Mesothelial cell of epicardium (in vitro differentiated cells): ENCODE measurements around the gene RIPOR2. TPM values are rescaled to one million over a fixed set of nuclear protein-coding genes. Genes with fewer than 3 reads are reported as not detected.
"Not testable (repeated sequence)": the region's sequence is repeated elsewhere in the genome, so short reads cannot be mapped to it uniquely, and the experiment has no call there.

Experiments
- DNase-seq, 2 experiments: peaks; one replicate each; pipeline ENCODE4 v3.0.0; 2021; ENCODE audit warnings: low spot score in 2 of 2; ENCODE audit not compliant: unreplicated experiment in 2 of 2
- H3K27ac Mint-ChIP-seq: 2 replicates; pipeline ENCODE4 v1.8.0; 2021; ENCODE audit warnings: mixed read lengths
- H3K27me3 Mint-ChIP-seq: 2 replicates; pipeline ENCODE4 v1.8.0; 2021; ENCODE audit warnings: low read depth, mixed read lengths
- H3K36me3 Mint-ChIP-seq: 2 replicates; pipeline ENCODE4 v1.8.0; 2021; ENCODE audit warnings: mixed read lengths
- H3K4me1 Mint-ChIP-seq: 2 replicates; pipeline ENCODE4 v1.8.0; 2021; ENCODE audit warnings: mixed read lengths
- H3K4me3 Mint-ChIP-seq: 2 replicates; pipeline ENCODE4 v1.8.0; 2021; ENCODE audit warnings: mild to moderate bottlenecking, moderate library complexity, mixed read lengths
- H3K9me3 Mint-ChIP-seq: 2 replicates; pipeline ENCODE4 v1.8.0; 2021; ENCODE audit warnings: mixed read lengths
- total RNA-seq: library from RNA; stranded (reverse); gene quantifications from 3 replicates; pipeline ENCODE4 v1.2.1, GENCODE V29; 2021
- TF ChIP-seq, protein P1 (sequence below): fragments of 200-600 bp; sonication (generic); IDR thresholded peaks from one replicate; pipeline ENCODE4 v1.5.0; 2021; ENCODE audit warnings: antibody characterized with exemption; ENCODE audit not compliant: unreplicated experiment

The RIPOR2 gene
- total RNA-seq, 1 donor from 2014 or later, result 1.7 TPM

DNA sequence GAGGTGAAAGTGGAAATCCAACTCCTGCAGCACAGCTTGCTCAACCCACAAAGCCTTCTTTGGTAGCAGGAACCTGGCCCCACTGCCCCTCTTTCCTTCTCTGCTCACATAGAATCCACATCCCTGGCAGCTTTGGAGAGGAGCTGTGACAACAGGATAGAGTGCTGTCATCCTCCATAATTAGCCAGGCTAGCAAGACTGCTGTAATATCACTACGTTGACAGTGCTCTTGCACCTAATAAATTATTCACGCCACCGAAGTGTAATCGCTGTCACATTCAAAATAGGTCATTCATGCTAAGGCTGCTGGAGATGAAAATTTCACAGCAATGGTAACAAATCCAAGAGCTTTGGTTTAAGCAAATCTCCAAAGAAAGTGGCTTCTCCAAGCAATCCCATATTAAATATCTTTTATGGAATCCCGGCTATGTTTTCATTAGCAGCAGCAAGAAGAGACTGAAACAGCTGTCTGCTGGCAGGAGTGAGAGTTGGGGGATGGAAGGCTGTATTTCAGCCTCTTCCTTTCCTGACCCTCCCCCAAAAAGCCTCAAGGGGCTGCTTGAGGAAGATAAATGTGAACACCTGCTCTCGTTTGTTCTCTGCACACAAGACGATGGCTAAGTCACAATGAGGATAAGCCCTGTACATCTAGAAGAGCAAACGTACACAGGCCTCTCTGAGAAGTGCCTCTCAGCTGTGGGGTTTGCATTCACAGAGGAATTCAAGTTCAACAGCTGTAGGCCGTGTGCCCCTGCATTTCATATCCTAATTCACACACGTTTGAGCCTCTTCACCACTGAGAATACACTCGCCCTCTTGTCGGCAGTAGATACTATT, 16.5 kb downstream of the RIPOR2 start:
- peak overlapping the region; percentile 15 for H3K27ac Mint-ChIP-seq
- DNase-seq, result no peak
- TF ChIP-seq, protein P1, sequence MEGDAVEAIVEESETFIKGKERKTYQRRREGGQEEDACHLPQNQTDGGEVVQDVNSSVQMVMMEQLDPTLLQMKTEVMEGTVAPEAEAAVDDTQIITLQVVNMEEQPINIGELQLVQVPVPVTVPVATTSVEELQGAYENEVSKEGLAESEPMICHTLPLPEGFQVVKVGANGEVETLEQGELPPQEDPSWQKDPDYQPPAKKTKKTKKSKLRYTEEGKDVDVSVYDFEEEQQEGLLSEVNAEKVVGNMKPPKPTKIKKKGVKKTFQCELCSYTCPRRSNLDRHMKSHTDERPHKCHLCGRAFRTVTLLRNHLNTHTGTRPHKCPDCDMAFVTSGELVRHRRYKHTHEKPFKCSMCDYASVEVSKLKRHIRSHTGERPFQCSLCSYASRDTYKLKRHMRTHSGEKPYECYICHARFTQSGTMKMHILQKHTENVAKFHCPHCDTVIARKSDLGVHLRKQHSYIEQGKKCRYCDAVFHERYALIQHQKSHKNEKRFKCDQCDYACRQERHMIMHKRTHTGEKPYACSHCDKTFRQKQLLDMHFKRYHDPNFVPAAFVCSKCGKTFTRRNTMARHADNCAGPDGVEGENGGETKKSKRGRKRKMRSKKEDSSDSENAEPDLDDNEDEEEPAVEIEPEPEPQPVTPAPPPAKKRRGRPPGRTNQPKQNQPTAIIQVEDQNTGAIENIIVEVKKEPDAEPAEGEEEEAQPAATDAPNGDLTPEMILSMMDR, result no peak
- H3K36me3 Mint-ChIP-seq, result no peaks in the 10 kb centered on the region
- H3K9me3 Mint-ChIP-seq, result no peaks in the 10 kb centered on the region
- H3K4me1 Mint-ChIP-seq, result peaks cover 27% of the 10 kb centered on the region
- peaks cover 3% of the 10 kb centered on the region for H3K27me3 Mint-ChIP-seq
- no peak overlapping the region for H3K4me3 Mint-ChIP-seq

DNA sequence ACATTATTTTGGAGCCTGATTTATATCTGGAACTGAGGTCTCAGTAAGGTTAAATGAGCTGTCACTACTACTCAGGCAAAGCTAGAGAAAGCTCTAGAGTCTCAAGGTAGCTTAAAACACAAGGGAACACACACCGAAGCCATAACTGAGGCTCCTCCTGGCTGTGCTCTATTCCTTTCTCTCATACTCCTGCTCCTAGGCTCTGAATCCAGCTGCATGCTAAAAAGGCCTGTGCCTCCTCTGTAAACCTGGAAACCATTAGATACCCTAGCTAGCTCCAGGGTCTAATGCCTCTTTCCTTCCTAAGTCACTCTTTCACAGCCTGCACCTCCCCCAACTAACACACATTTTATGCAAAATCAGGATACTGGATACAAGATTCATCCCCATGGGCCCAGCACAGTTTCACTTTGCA, 17.1 kb downstream of the RIPOR2 start:
- H3K27ac Mint-ChIP-seq, result peak overlapping the region; percentile 12
- DNase-seq, result no peak
- H3K36me3 Mint-ChIP-seq, result no peaks in the 10 kb centered on the region
- TF ChIP-seq, protein P1, result no peak
- no peaks in the 10 kb centered on the region for H3K9me3 Mint-ChIP-seq
- H3K4me1 Mint-ChIP-seq, result peaks cover 22% of the 10 kb centered on the region
- H3K27me3 Mint-ChIP-seq, result peaks cover 3% of the 10 kb centered on the region
- no peak overlapping the region for H3K4me3 Mint-ChIP-seq

DNA sequence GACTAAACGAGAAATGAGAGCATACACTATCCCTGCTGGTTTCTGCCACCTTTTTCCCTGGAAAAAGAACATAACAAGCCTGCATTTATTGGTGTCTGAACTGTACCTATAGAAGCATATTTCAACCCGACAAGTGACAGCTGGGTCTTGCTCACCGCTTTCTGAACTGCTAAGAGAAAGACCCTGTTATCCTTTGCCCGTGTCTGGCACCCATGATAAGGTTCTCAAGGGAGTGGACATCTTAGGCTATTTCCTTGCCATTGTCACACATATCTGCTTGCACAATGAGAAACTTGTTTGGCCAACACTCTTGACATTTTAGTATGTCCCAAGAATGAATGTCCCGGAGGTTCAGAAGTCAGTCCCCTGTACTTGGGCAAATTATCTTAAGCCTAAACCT, 19.3 kb downstream of the RIPOR2 start:
- no peaks in the 10 kb centered on the region for H3K36me3 Mint-ChIP-seq
- no peak overlapping the region for H3K4me3 Mint-ChIP-seq
- H3K27ac Mint-ChIP-seq, result no peak overlapping the region
- TF ChIP-seq, protein P1, result no peak
- no peak for DNase-seq
- H3K9me3 Mint-ChIP-seq, result no peaks in the 10 kb centered on the region
- peaks cover 24% of the 10 kb centered on the region for H3K27me3 Mint-ChIP-seq
- peaks cover 23% of the 10 kb centered on the region for H3K4me1 Mint-ChIP-seq

DNA sequence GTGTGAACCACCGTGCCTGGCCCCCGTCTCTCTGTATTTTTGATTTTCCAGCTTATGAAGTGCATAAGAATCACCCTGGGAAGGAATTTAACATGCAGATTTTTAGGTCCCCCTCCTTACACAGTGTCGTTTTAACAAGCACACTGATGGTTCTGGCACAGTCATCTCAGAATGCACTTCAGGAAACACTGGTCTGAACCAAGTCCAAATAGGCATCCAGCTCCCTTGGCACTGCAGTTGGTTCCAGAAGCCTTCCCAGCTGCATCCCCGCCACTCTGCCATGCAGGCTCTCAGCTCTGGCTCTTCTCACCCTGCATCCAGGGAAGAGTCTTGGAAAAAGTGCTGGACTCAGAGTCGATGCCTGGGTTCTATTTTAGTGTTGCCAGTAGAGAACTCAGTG, 20.1 kb downstream of the RIPOR2 start:
- Mint-ChIP-seq H3K27me3 (peaks cover 31% of the 10 kb centered on the region), H3K27ac (no peak overlapping the region), H3K36me3 (no peaks in the 10 kb centered on the region), H3K4me3 (no peak overlapping the region), H3K4me1 (peaks cover 28% of the 10 kb centered on the region), H3K9me3 (no peaks in the 10 kb centered on the region)
- TF ChIP-seq, protein P1, result no peak
- no peak for DNase-seq

DNA sequence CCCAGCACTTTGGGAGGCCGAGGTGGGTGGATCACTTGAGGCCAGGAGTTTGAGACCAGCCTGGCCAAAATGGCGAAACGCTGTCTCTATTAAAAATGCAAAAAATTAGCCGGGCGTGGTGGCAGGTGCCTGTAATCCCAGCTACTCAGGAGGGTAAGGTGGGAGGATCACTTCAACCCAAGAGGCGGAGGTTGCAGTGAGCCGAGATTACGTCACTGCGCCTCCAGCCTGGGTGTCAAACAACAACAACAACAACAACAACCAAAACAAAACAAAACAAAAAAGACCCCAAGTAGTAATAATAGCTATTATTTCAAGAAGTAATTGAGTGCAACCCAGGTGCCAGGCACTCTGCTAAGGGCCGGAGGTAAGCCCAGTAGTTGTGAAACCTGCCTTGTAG, 21.7 kb downstream of the RIPOR2 start:
- H3K4me3 Mint-ChIP-seq, H3K9me3 Mint-ChIP-seq, H3K36me3 Mint-ChIP-seq, DNase-seq, H3K27ac Mint-ChIP-seq: not testable (repeated sequence)
- Mint-ChIP-seq H3K4me1 (peaks cover 25% of the 10 kb centered on the region), H3K27me3 (peaks cover 46% of the 10 kb centered on the region)

DNA sequence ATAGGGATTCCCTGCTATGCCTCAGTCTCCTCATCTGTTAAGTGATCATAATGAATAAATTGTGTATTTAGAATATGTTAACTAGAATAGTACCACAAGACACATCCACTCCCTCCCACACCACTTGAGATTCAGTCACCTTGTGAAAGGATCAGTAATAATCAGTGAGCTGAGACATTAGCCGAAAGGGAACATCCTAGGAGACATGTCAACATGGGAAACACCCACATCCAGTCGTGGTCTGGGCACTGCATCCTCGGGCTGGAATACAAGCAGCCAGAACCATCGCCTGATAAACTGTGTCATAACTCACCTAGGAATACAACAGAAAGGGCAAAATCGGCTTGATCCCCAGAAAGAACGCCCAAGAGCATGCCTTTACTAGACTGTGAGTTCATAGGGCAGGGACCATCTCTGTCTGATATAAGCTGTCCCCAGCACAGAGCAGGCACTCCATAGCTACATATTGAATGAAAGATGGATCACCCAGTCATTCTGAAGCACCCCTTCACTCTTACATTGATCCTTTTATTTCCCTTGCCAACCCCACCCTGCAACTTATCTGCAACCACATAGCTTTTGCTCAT, 23.9 kb downstream of the RIPOR2 start:
- Mint-ChIP-seq H3K9me3 (no peaks in the 10 kb centered on the region), H3K36me3 (no peaks in the 10 kb centered on the region), H3K27ac (no peak overlapping the region), H3K4me3 (peak overlapping the region; percentile 79), H3K4me1 (peaks cover 21% of the 10 kb centered on the region), H3K27me3 (peaks cover 51% of the 10 kb centered on the region)
- TF ChIP-seq, protein P1, result no peak
- DNase-seq, result no peak
